Stomach smooth muscle (tissue), 2 donors: ENCODE data around the gene SLX4IP.

Experiments used
- H3K27ac ChIP-seq: one replicate; pipeline ENCODE4 v1.7.0; 2013; ENCODE audit warnings: mild to moderate bottlenecking, low read length, inconsistent platforms
- H3K27me3 ChIP-seq, 2 donors: one replicate each; pipeline ENCODE4 v1.7.0; 2013; ENCODE audit warnings: low read length in 2 of 2; ENCODE audit not compliant: insufficient read depth in 2 of 2, control insufficient read depth in 1 of 2
- H3K36me3 ChIP-seq, 2 donors: one replicate each; pipeline ENCODE4 v1.7.0; 2013; ENCODE audit warnings: low read length in 2 of 2; ENCODE audit not compliant: control insufficient read depth in 2 of 2, insufficient read depth in 2 of 2
- H3K4me1 ChIP-seq: one replicate; pipeline ENCODE4 v1.7.0; 2013; ENCODE audit warnings: low read length; ENCODE audit not compliant: control insufficient read depth, insufficient read depth
- H3K4me3 ChIP-seq, 2 donors: one replicate each; pipeline ENCODE4 v1.7.0; 2013; ENCODE audit warnings: low read length in 2 of 2
- H3K9ac ChIP-seq, 2 donors: one replicate each; pipeline ENCODE4 v1.7.0; 2013; ENCODE audit warnings: low read length in 2 of 2, mild to moderate bottlenecking in 1 of 2
- H3K9me3 ChIP-seq, 2 donors: one replicate each; pipeline ENCODE4 v1.7.0; 2013; ENCODE audit warnings: low read length in 2 of 2; ENCODE audit not compliant: control insufficient read depth in 2 of 2
- donor health status: healthy.
- donor health status: Pancreatic carcinoma.

Gene SLX4IP

DNA sequence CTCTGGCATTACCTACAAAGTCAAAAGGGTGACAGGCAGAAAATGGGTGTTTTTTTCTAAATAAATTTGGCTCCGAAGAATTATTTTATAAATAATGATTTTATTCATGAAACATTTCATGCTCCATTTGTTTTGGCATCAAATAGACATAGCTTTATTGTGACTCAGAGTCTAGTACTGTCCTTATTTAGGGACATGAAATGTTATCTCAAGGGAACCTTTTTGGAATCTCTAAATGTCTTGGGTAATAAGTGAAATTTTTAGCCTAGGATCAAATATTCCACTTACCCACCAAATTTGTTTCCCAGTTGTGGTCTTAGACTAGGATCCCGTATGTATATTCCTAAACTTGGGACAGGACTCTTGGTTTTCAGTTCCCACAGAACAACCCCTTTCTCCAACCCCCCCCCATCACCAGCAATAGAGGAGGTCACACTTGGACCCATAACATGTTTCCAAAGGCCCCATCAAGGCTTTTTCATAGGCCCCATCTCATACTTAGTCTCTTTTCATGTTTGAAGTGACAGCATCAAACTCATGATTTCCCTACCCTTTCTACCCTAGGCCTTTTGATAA, 156.9 kb downstream of the SLX4IP start:
- H3K4me1 ChIP-seq: no peaks in the 10 kb centered on the region
- no peak overlapping the region for H3K9ac ChIP-seq
- no peaks in the 10 kb centered on the region for H3K9me3 ChIP-seq
- H3K27ac ChIP-seq: no peak overlapping the region
- no peak overlapping the region for H3K4me3 ChIP-seq
- H3K27me3 ChIP-seq: no peaks in the 10 kb centered on the region
- no peaks in the 10 kb centered on the region for H3K36me3 ChIP-seq

DNA sequence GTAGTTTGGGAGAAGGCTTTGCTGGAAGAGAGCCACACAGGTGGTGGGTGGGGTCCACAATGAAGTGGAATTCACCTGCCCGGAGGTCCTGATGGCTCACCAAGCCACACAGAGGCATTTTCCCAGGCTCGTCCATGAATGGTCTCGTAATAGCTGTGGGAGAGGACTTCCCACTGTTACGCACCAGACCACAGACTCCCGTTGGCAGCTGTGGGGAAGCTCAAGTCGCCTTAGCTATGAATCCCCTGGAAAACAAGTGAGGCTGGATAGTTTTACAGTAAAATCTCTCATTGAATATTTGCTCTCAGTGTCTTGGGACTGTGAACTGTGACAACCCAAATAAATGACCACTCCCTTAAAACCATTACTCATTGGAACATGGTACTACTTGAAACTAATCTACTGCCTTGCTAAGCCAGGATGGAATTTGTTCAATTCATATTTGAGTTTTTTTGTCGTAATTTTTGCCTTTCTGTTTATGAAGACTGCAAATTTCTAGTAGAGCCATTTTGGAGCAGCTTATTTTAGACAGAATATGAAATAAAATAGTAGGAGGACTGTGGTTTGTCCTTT, 159.3 kb downstream of the SLX4IP start:
- H3K9ac ChIP-seq: no peak overlapping the region
- peaks cover 0 to 2% of the 10 kb centered on the region in 2 donors for H3K36me3 ChIP-seq
- no peak overlapping the region for H3K27ac ChIP-seq
- H3K4me1 ChIP-seq: no peaks in the 10 kb centered on the region
- H3K9me3 ChIP-seq: no peaks in the 10 kb centered on the region
- H3K4me3 ChIP-seq: no peak overlapping the region
- no peaks in the 10 kb centered on the region for H3K27me3 ChIP-seq

GRCh38 chr20:10595266-10595665, 160.2 kb downstream of the SLX4IP start:
- Histone ChIP-seq H3K27ac (no peak overlapping the region), H3K4me1 (no peaks in the 10 kb centered on the region), H3K9me3 (no peaks in the 10 kb centered on the region), H3K36me3 (peaks cover 0 to 2% of the 10 kb centered on the region in 2 donors), H3K4me3 (no peak overlapping the region), H3K27me3 (no peaks in the 10 kb centered on the region), H3K9ac (no peak overlapping the region)

DNA sequence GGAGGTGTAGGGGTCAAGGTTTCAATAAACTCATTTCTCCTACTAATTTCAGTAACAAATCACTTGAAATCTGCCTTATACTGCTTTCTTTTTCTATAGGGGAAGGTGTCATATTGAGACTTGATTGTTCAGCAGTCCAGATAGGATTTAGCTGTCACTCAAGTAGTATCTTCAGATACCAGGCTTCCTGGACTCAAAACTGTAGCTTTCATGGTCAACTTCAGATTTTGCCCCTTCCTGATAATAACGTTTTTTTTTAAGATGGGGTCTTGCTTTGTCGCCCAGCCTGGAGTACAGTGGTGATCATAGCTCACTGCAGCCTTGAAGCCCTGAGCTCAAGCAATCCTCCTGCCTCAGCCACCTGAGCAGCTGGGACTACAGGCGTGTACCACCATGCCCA, 160.9 kb downstream of the SLX4IP start:
- Histone ChIP-seq H3K27me3 (no peaks in the 10 kb centered on the region), H3K9me3 (no peaks in the 10 kb centered on the region), H3K4me1 (no peaks in the 10 kb centered on the region), H3K36me3 (peaks cover 0 to 2% of the 10 kb centered on the region in 2 donors), H3K4me3 (no peak overlapping the region), H3K27ac (no peak overlapping the region), H3K9ac (no peak overlapping the region)

DNA sequence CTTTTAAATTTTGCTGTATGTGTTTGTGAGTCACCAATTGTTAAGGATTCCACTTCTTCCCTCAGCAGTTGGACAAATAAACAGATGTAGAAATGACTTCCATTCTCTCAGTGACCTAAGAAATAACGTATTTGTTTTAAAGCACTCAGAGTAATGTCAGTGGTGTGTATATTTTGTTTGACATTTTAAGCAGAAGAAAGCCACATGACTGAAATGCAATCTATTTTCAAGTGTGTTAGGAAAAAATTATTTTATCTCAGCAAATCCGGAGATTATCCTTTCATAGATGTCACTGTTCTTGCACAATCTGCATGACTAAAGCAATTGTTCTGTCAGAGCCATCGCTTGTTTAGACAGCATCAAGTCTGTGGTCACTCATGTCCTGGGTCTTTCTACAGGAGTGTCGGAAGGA, 161.6 kb downstream of the SLX4IP start:
- Histone ChIP-seq H3K36me3 (peaks cover 0 to 2% of the 10 kb centered on the region in 2 donors), H3K4me3 (no peak overlapping the region), H3K27ac (no peak overlapping the region)

GRCh38 chr20:10597637-10598036, 162.5 kb downstream of the SLX4IP start:
- H3K9me3 ChIP-seq: no peaks in the 10 kb centered on the region
- no peaks in the 10 kb centered on the region for H3K4me1 ChIP-seq
- H3K9ac ChIP-seq: no peak overlapping the region
- H3K36me3 ChIP-seq: peaks cover 0 to 2% of the 10 kb centered on the region in 2 donors
- no peak overlapping the region for H3K4me3 ChIP-seq
- no peak overlapping the region for H3K27ac ChIP-seq
- H3K27me3 ChIP-seq: no peaks in the 10 kb centered on the region

More for the DNA sequence above, 161.6 kb downstream of the SLX4IP start:
- H3K9ac ChIP-seq: no peak overlapping the region
- H3K4me1 ChIP-seq: no peaks in the 10 kb centered on the region
- H3K27me3 ChIP-seq: no peaks in the 10 kb centered on the region
- H3K9me3 ChIP-seq: no peaks in the 10 kb centered on the region

- peaks cover 0 to 2% of the 10 kb centered on the region in 2 donors for H3K36me3 ChIP-seq
- H3K27ac ChIP-seq: no peak overlapping the region
- no peak overlapping the region for H3K4me3 ChIP-seq
- H3K9ac ChIP-seq: no peak overlapping the region
- H3K4me1 ChIP-seq: peaks cover 8% of the 10 kb centered on the region
- no peaks in the 10 kb centered on the region for H3K9me3 ChIP-seq
- H3K27me3 ChIP-seq: no peaks in the 10 kb centered on the region
Observed at GRCh38 chr20:10602221-10602871, 167.2 kb downstream of the SLX4IP start.

DNA sequence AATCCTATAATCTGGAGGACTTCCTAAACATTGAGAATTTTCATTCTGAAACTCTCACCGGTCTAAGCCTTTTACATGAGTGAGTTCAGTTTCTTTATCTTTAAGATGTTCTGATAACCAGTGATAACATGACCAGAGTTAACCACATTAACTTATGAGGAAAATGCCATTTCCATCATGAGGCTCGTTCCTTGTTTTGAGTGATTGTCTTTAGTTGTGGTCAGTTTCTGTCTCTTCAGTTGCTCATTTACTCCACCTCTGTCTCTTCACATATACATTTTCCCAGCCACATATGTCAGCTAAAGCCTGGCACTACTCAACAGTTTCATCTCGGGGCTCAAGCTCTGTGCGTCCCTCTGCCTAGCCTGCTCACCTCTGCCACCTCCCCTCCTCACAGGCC, 168.3 kb downstream of the SLX4IP start:
- Histone ChIP-seq H3K27me3 (no peaks in the 10 kb centered on the region), H3K4me1 (peaks cover 8% of the 10 kb centered on the region), H3K27ac (no peak overlapping the region), H3K4me3 (no peak overlapping the region), H3K9me3 (no peaks in the 10 kb centered on the region), H3K9ac (no peak overlapping the region), H3K36me3 (peaks cover 0 to 2% of the 10 kb centered on the region in 2 donors)

GRCh38 chr20:10603971-10604864, 169.1 kb downstream of the SLX4IP start:
- Histone ChIP-seq H3K27ac (no peak overlapping the region), H3K27me3 (no peaks in the 10 kb centered on the region), H3K9ac (no peak overlapping the region), H3K36me3 (no peaks in the 10 kb centered on the region), H3K9me3 (no peaks in the 10 kb centered on the region), H3K4me3 (no peak overlapping the region), H3K4me1 (peaks cover 8% of the 10 kb centered on the region)

DNA sequence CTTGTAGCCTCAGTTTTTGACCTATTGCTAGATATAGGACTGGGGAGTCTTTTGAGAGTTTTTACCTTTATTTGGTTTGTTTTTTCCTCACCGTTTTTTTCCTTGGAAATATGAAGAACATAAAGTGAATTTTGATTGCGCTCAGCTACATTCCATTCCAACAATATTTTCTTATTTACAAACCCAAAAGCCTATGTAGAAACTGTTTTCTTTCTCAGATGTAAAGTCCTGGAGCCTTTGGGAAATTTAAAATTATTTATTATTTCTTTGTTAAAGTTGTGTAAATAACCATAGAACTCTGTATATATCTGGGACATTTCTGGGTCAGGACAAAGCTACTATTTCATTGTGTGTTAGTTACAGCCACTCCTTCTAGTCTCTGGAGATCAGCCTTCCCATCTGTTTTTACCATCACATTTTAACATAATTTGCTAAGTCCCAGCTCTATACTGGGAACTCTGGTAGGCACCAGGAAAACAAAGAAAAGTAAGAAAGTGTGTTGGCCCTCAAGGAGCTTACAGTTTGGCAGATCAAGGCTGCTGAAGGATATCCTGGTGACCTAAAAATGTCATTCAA, 169.8 kb downstream of the SLX4IP start:
- no peak overlapping the region for H3K27ac ChIP-seq
- peaks cover 8% of the 10 kb centered on the region for H3K4me1 ChIP-seq
- no peaks in the 10 kb centered on the region for H3K9me3 ChIP-seq
- no peaks in the 10 kb centered on the region for H3K36me3 ChIP-seq
- no peaks in the 10 kb centered on the region for H3K27me3 ChIP-seq
- no peak overlapping the region for H3K4me3 ChIP-seq
- no peak overlapping the region for H3K9ac ChIP-seq
